DLD1 (cell line): ENCODE measurements around the gene PLXDC1.

ENCODE experiments used
- in situ Hi-C: cut with HindIII; loops from 2 replicates; pipeline ENCODE4 v1.10.0; 2017; ENCODE audit warnings: low sequenced_read_pairs

PLXDC1 gene

GRCh38 chr17:39151150-39151942 is at the start of gene PLXDC1:
PLXDC1 (minus strand) TSS chr17:39151637; CDS start chr17:39151437, 200 bp downstream.
- in situ Hi-C loops: no loop called here

GRCh38 chr17:39200957-39201510 is 49.6 kb upstream of the PLXDC1 start:
- in situ Hi-C loops: no loop called here

- in situ Hi-C loops: no loop called here
Observed at GRCh38 chr17:39200070-39200879, 48.8 kb upstream of the PLXDC1 start, which contains the start of gene RPL19. RPL19 (plus strand) TSS chr17:39200283; CDS start chr17:39200345, 62 bp downstream.

- in situ Hi-C loops: loop anchor here (25.0 kb wide), 1 partner anchor 312 kb away; no protein-coding TSS in a partner anchor
Observed at GRCh38 chr17:39199820-39200069, 48.3 kb upstream of the PLXDC1 start.

GRCh38 chr17:39198186-39198566 is 46.7 kb upstream of the PLXDC1 start:
- in situ Hi-C loops: loop anchor here (25.0 kb wide), 1 partner anchor 311 kb away; no protein-coding TSS in a partner anchor

GRCh38 chr17:39197380-39198185 is 46.1 kb upstream of the PLXDC1 start, which contains the start of gene CACNB1:
CACNB1 (minus strand) TSS chr17:39197669; CDS start chr17:39197495, 174 bp downstream.
- in situ Hi-C loops: loop anchor here (25.0 kb wide), 1 partner anchor 310 kb away; no protein-coding TSS in a partner anchor

GRCh38 chr17:39196808-39197291 is 45.4 kb upstream of the PLXDC1 start:
- in situ Hi-C loops: loop anchor here (25.0 kb wide), 1 partner anchor 310 kb away; no protein-coding TSS in a partner anchor

- in situ Hi-C loops: loop anchor here (25.0 kb wide), 1 partner anchor 309 kb away; no protein-coding TSS in a partner anchor
Observed at GRCh38 chr17:39196241-39196807, 44.9 kb upstream of the PLXDC1 start.

- in situ Hi-C loops: loop anchor here (25.0 kb wide), 1 partner anchor 308 kb away; no protein-coding TSS in a partner anchor
Observed at GRCh38 chr17:39195568-39196160, 44.2 kb upstream of the PLXDC1 start.

GRCh38 chr17:39194985-39195524 is 43.6 kb upstream of the PLXDC1 start:
- in situ Hi-C loops: loop anchor here (25.0 kb wide), 1 partner anchor 308 kb away; no protein-coding TSS in a partner anchor

GRCh38 chr17:39194089-39194984 is 42.9 kb upstream of the PLXDC1 start:
- in situ Hi-C loops: loop anchor here (25.0 kb wide), 1 partner anchor 307 kb away; no protein-coding TSS in a partner anchor

GRCh38 chr17:39193346-39193745 is 41.9 kb upstream of the PLXDC1 start:
- in situ Hi-C loops: loop anchor here (25.0 kb wide), 1 partner anchor 306 kb away; no protein-coding TSS in a partner anchor

- in situ Hi-C loops: loop anchor here (25.0 kb wide), 1 partner anchor 306 kb away; no protein-coding TSS in a partner anchor
Observed at GRCh38 chr17:39192901-39193300, 41.5 kb upstream of the PLXDC1 start.

GRCh38 chr17:39191750-39192510 is 40.5 kb upstream of the PLXDC1 start:
- in situ Hi-C loops: loop anchor here (25.0 kb wide), 1 partner anchor 305 kb away; no protein-coding TSS in a partner anchor

GRCh38 chr17:39187152-39187830 is 35.9 kb upstream of the PLXDC1 start:
- in situ Hi-C loops: loop anchor here (25.0 kb wide), 1 partner anchor 300 kb away; no protein-coding TSS in a partner anchor

GRCh38 chr17:39186481-39187002 is 35.1 kb upstream of the PLXDC1 start:
- in situ Hi-C loops: loop anchor here (25.0 kb wide), 1 partner anchor 299 kb away; no protein-coding TSS in a partner anchor
